Gastroesophageal sphincter (tissue), 4 donors: ENCODE data around the gene RHOA. TPM values are rescaled to one million over a fixed set of nuclear protein-coding genes. Genes with fewer than 3 reads are reported as not detected.

Experiments used
- ATAC-seq: fragments of 150-250 bp; one replicate; pipeline ENCODE4 v1.9.1; 2016; ENCODE audit warnings: mild to moderate bottlenecking, moderate library complexity
- H3K27ac ChIP-seq, 4 donors: fragments of 200-600 bp; sonication (generic) in 3 of 4; 1 replicate in 3 of 4; 2 replicates in 1 of 4; pipeline ENCODE4 v1.5.1; 2016 to 2019
- H3K27me3 ChIP-seq: fragments of 200-600 bp; sonication (generic); one replicate; pipeline ENCODE4 v1.5.1; 2019
- H3K36me3 ChIP-seq, 2 donors: fragments of 200-600 bp; sonication (generic); one replicate each; pipeline ENCODE4 v1.5.1; 2019; ENCODE audit warnings: control low read depth in 1 of 2
- H3K4me1 ChIP-seq, 3 donors: fragments of 200-600 bp; sonication (generic); 1 replicate in 2 of 3; 2 replicates in 1 of 3; pipeline ENCODE4 v1.5.1; 2016 to 2019; ENCODE audit warnings: control low read depth in 2 of 3
- H3K4me3 ChIP-seq, 2 donors: fragments of 200-600 bp; sonication (generic); one replicate each; pipeline ENCODE4 v1.5.1; 2019; ENCODE audit warnings: mild to moderate bottlenecking in 1 of 2, moderate library complexity in 1 of 2
- H3K9me3 ChIP-seq, 3 donors: fragments of 200-600 bp; sonication (generic); one replicate each; pipeline ENCODE4 v1.5.1; 2017 to 2019; ENCODE audit warnings: control low read depth in 2 of 3
- CTCF ChIP-seq, 4 experiments: fragments of 200-600 bp in 2 of 4; fragments of 450-650 bp in 2 of 4; sonication (generic) in 1 of 4; IDR thresholded peaks; one replicate each; pipeline ENCODE4 v1.5.1; 2017 to 2019; ENCODE audit warnings: antibody characterized with exemption in 4 of 4, mild to moderate bottlenecking in 2 of 4, moderate library complexity in 2 of 4
- EP300 ChIP-seq: sonication (generic); formaldehyde crosslinking; IDR thresholded peaks from one replicate; pipeline ENCODE4 v1.6.1; 2017; ENCODE audit warnings: antibody characterized with exemption, mild to moderate bottlenecking
- POLR2A ChIP-seq, 2 donors: fragments of 450-650 bp; IDR thresholded peaks; one replicate each; pipeline ENCODE4 v1.6.1; 2017; ENCODE audit warnings: antibody characterized with exemption in 2 of 2, mild to moderate bottlenecking in 2 of 2, moderate library complexity in 1 of 2
- POLR2AphosphoS5 ChIP-seq: sonication (generic); formaldehyde crosslinking; IDR thresholded peaks from one replicate; pipeline ENCODE4 v1.6.1; 2017; ENCODE audit warnings: antibody characterized with exemption
- WGBS, 2 donors: methylation state at CpG; one replicate each; pipeline ENCODE4 v1.1.5; 2018; ENCODE audit warnings: low coverage in 1 of 2; 5-methylcytosine and 5-hydroxymethylcytosine counted together
- total RNA-seq, 4 donors: library from RNA; depleted of rRNA; stranded (reverse); fragments of >200 nt; gene quantifications; one replicate each; pipeline ENCODE4 v1.1.0, GENCODE V29; 2016

RHOA gene
- total RNA-seq, 4 donors from 2014 or later, result 401 to 524 (median 476) TPM

GRCh38 chr3:49327485-49327884 lies 84.3 kb downstream of the RHOA start:
- no peak overlapping the region for H3K4me3 ChIP-seq
- 65 to 71% methylated on average over 7 of the region's 7 CpGs for WGBS, 2 donors
- H3K9me3 ChIP-seq, result no peaks in the 10 kb centered on the region
- TF ChIP-seq CTCF (IDR thresholded peaks at IDR 0.05) (peak in 1 of 4 experiments; percentile 10), POLR2AphosphoS5 (no peak)
- no peak overlapping the region for H3K27ac ChIP-seq
- H3K36me3 ChIP-seq, result peaks cover 4 to 100% of the 10 kb centered on the region in 2 donors
- H3K4me1 ChIP-seq, result peaks cover 0 to 10% (median 0%) of the 10 kb centered on the region in 3 donors
- no peaks in the 10 kb centered on the region for H3K27me3 ChIP-seq
- ATAC-seq, result no peak

DNA sequence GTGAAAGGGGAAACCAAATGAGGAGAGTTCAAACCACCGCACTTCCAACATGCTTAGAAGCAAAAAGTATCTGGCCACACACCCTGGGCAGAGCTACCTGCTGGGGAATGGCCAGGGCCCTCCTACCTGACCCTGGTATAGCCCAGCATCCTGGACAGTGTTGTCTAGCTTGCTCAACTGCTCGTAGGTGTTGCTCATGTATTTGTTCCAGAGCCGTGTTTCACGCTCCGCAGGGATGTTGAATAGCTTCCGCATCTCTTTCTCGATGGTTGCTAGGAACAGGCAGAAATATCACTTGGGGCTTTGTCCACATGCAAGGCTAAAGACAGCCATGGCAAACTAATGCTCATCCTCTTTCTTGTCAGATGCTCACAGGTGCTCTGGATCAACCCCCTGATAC lies 87.0 kb downstream of the RHOA start:
- 90 to 100% methylated on average over 1 to 5 of the region's 7 CpGs for WGBS, 2 donors
- peaks cover 4 to 100% of the 10 kb centered on the region in 2 donors for H3K36me3 ChIP-seq
- no peaks in the 10 kb centered on the region for H3K27me3 ChIP-seq
- TF ChIP-seq POLR2A (IDR thresholded peaks at IDR 0.05) (no peak), EP300 (no peak), POLR2AphosphoS5 (no peak), CTCF (IDR thresholded peaks at IDR 0.05) (no peak)
- no peak overlapping the region for H3K4me3 ChIP-seq
- no peak for ATAC-seq
- H3K9me3 ChIP-seq, result no peaks in the 10 kb centered on the region
- no peaks in the 10 kb centered on the region for H3K4me1 ChIP-seq
- H3K27ac ChIP-seq, result no peak overlapping the region

GRCh38 chr3:49316696-49317457 lies 94.9 kb downstream of the RHOA start:
- ATAC-seq, result peak; percentile 22
- peak overlapping the region in 1 of 4 donors; percentile 41 for H3K27ac ChIP-seq
- H3K4me3 ChIP-seq, result no peak overlapping the region
- H3K9me3 ChIP-seq, result no peaks in the 10 kb centered on the region
- no peaks in the 10 kb centered on the region for H3K4me1 ChIP-seq
- no peaks in the 10 kb centered on the region for H3K27me3 ChIP-seq
- peaks cover 0 to 99% of the 10 kb centered on the region in 2 donors for H3K36me3 ChIP-seq
- no peak for TF ChIP-seq POLR2AphosphoS5
- no peak for TF ChIP-seq POLR2A (IDR thresholded peaks at IDR 0.05)
- no peak for TF ChIP-seq EP300
- no peak for TF ChIP-seq CTCF (IDR thresholded peaks at IDR 0.05)
- WGBS, 2 donors, result 61 to 81% methylated on average over 3 to 12 of the region's 16 CpGs

GRCh38 chr3:49313896-49314688 lies 97.7 kb downstream of the RHOA start:
- ATAC-seq, result no peak
- Histone ChIP-seq H3K4me3 (no peak overlapping the region), H3K27me3 (no peaks in the 10 kb centered on the region), H3K27ac (no peak overlapping the region), H3K9me3 (no peaks in the 10 kb centered on the region), H3K4me1 (no peaks in the 10 kb centered on the region), H3K36me3 (peaks cover 0 to 99% of the 10 kb centered on the region in 2 donors)
- WGBS, 2 donors, result 86 to 100% methylated on average over 1 of the region's 1 CpG
- TF ChIP-seq EP300, result no peak
- TF ChIP-seq POLR2A (IDR thresholded peaks at IDR 0.05), result no peak
- no peak for TF ChIP-seq CTCF (IDR thresholded peaks at IDR 0.05)
- no peak for TF ChIP-seq POLR2AphosphoS5
